ENCODE measurements around the gene ESRRG.

Gene ESRRG

GRCh38 chr1:216502528-216503162, 220.6 kb downstream of the ESRRG start:
- DNase-seq (ENCODE audit: low read depth), result no peak

GRCh38 chr1:216500273-216500967, 222.8 kb downstream of the ESRRG start:
- DNase-seq (ENCODE audit: low read depth), result no peak

- no peak for DNase-seq (ENCODE audit: low read depth)
Observed at GRCh38 chr1:216499581-216500272, 223.5 kb downstream of the ESRRG start.

GRCh38 chr1:216498277-216498676, 225.0 kb downstream of the ESRRG start:
- DNase-seq (ENCODE audit: low read depth), result no peak

- DNase-seq (ENCODE audit: low read depth), result no peak
Observed at GRCh38 chr1:216485042-216485441, 238.2 kb downstream of the ESRRG start.

- DNase-seq (ENCODE audit: low read depth), result no peak
Observed at GRCh38 chr1:216483672-216484401, 239.4 kb downstream of the ESRRG start.

GRCh38 chr1:216482620-216483019, 240.6 kb downstream of the ESRRG start:
- DNase-seq (ENCODE audit: low read depth), result no peak

GRCh38 chr1:216478238-216478637, 245.0 kb downstream of the ESRRG start:
- DNase-seq (ENCODE audit: low read depth), result no peak

- no peak for DNase-seq (ENCODE audit: low read depth)
Observed at GRCh38 chr1:216476341-216476740, 246.9 kb downstream of the ESRRG start.

- DNase-seq (ENCODE audit: low read depth), result no peak
Observed at GRCh38 chr1:216475659-216476276, 247.5 kb downstream of the ESRRG start.

- no peak for DNase-seq (ENCODE audit: low read depth)
Observed at GRCh38 chr1:216466162-216466801, 256.9 kb downstream of the ESRRG start.

- no peak for DNase-seq (ENCODE audit: low read depth)
Observed at GRCh38 chr1:216464489-216464888, 258.7 kb downstream of the ESRRG start.

GRCh38 chr1:216462066-216462775, 261.0 kb downstream of the ESRRG start:
- DNase-seq (ENCODE audit: low read depth), result no peak

- DNase-seq (ENCODE audit: low read depth), result no peak
Observed at GRCh38 chr1:216461466-216461865, 261.8 kb downstream of the ESRRG start.

GRCh38 chr1:216459651-216460207, 263.5 kb downstream of the ESRRG start:
- DNase-seq (ENCODE audit: low read depth), result no peak

- no peak for DNase-seq (ENCODE audit: low read depth)
Observed at GRCh38 chr1:216458812-216459211, 264.4 kb downstream of the ESRRG start.

- DNase-seq (ENCODE audit: low read depth), result no peak
Observed at GRCh38 chr1:216457356-216457755, 265.9 kb downstream of the ESRRG start.

- DNase-seq (ENCODE audit: low read depth), result no peak
Observed at GRCh38 chr1:216456682-216457081, 266.5 kb downstream of the ESRRG start.

- DNase-seq (ENCODE audit: low read depth), result no peak
Observed at GRCh38 chr1:216453777-216454176, 269.5 kb downstream of the ESRRG start.

Measured in stimulated activated CD8-positive, alpha-beta memory T cell treated with anti-CD3 and anti-CD28 coated beads, Interleukin-12 subunit alpha, Interleukin-12 subunit beta, amount 100 ng/mL, for 1 hour (primary cell).